ENCODE results near the gene TYW1B.
"Not testable (repeated sequence)": the region's sequence is repeated elsewhere in the genome, so short reads cannot be mapped to it uniquely, and the experiment has no call there.

The TYW1B gene

GRCh38 chr7:72539702-72540101 is 288.3 kb downstream of the TYW1B start:
- no peaks in the 10 kb centered on the region for H3K9me3 ChIP-seq
- no peaks in the 10 kb centered on the region for H3K36me3 ChIP-seq (replicated peaks)
- H3K4me1 ChIP-seq = no peaks in the 10 kb centered on the region
- DNase-seq (ENCODE audit: low spot score in 2 of 2) = no peak
- in situ Hi-C loops (cut with MboI; ENCODE audit: low sequenced_read_pairs) = no loop called here
- H3K27me3 ChIP-seq (ENCODE audit: low read depth) = no peaks in the 10 kb centered on the region
- no peak overlapping the region for H3K4me3 ChIP-seq

GRCh38 chr7:72538856-72539255 is 289.1 kb downstream of the TYW1B start:
- no peaks in the 10 kb centered on the region for H3K27me3 ChIP-seq (ENCODE audit: low read depth)
- H3K9me3 ChIP-seq = no peaks in the 10 kb centered on the region
- no peaks in the 10 kb centered on the region for H3K4me1 ChIP-seq
- H3K36me3 ChIP-seq (replicated peaks) = no peaks in the 10 kb centered on the region
- in situ Hi-C loops (cut with MboI; ENCODE audit: low sequenced_read_pairs) = no loop called here
- no peak for DNase-seq (ENCODE audit: low spot score in 2 of 2)
- no peak overlapping the region for H3K4me3 ChIP-seq

- H3K4me1 ChIP-seq = no peaks in the 10 kb centered on the region
- in situ Hi-C loops (cut with MboI; ENCODE audit: low sequenced_read_pairs) = no loop called here
- no peak overlapping the region for H3K4me3 ChIP-seq
- no peaks in the 10 kb centered on the region for H3K9me3 ChIP-seq
- no peaks in the 10 kb centered on the region for H3K27me3 ChIP-seq (ENCODE audit: low read depth)
- H3K36me3 ChIP-seq (replicated peaks) = no peaks in the 10 kb centered on the region
- no peak for DNase-seq (ENCODE audit: low spot score in 2 of 2)
Measured at GRCh38 chr7:72538147-72538546, 289.9 kb downstream of the TYW1B start.

GRCh38 chr7:72536038-72536437 is 292.0 kb downstream of the TYW1B start:
- H3K4me1 ChIP-seq; H3K9me3 ChIP-seq; DNase-seq (ENCODE audit: low spot score in 2 of 2); H3K36me3 ChIP-seq (replicated peaks); in situ Hi-C loops (cut with MboI; ENCODE audit: low sequenced_read_pairs); H3K27me3 ChIP-seq (ENCODE audit: low read depth); H3K4me3 ChIP-seq: not testable (repeated sequence)

- H3K4me3 ChIP-seq; in situ Hi-C loops (cut with MboI; ENCODE audit: low sequenced_read_pairs); H3K4me1 ChIP-seq; H3K9me3 ChIP-seq; DNase-seq (ENCODE audit: low spot score in 2 of 2); H3K27me3 ChIP-seq (ENCODE audit: low read depth); H3K36me3 ChIP-seq (replicated peaks): not testable (repeated sequence)
Measured at GRCh38 chr7:72531048-72531447, 297.0 kb downstream of the TYW1B start.
